IPS-20b (cell line): ENCODE data around the gene CLGN.
"Not testable (repeated sequence)": the region's sequence is repeated elsewhere in the genome, so short reads cannot be mapped to it uniquely, and the experiment has no call there.

Source experiments
- H3K27ac ChIP-seq: one replicate; pipeline ENCODE4 v1.5.1; 2013; ENCODE audit warnings: low read length
- H3K27me3 ChIP-seq: 2 replicates; pipeline ENCODE4 v1.6.1; 2013; ENCODE audit warnings: mild to moderate bottlenecking, low read length, inconsistent platforms; ENCODE audit not compliant: insufficient read depth
- H3K36me3 ChIP-seq: 2 replicates; pipeline ENCODE4 v1.6.1; 2013; ENCODE audit warnings: low read depth, mild to moderate bottlenecking, inconsistent platforms, low read length, moderate library complexity; ENCODE audit not compliant: insufficient read depth
- H3K4me1 ChIP-seq: 2 replicates; pipeline ENCODE4 v1.6.1; 2013; ENCODE audit warnings: mild to moderate bottlenecking, control low read depth, inconsistent platforms, low read length, moderate library complexity; ENCODE audit not compliant: insufficient read depth
- H3K4me3 ChIP-seq: 2 replicates; pipeline ENCODE4 v1.5.1; 2013; ENCODE audit warnings: mild to moderate bottlenecking, low read length, inconsistent platforms
- H3K9ac ChIP-seq: 2 replicates; pipeline ENCODE4 v1.6.1; 2013; ENCODE audit warnings: low read depth, mild to moderate bottlenecking, inconsistent platforms, low read length, moderate library complexity
- H3K9me3 ChIP-seq: 2 replicates; pipeline ENCODE4 v1.6.1; 2013; ENCODE audit warnings: mild to moderate bottlenecking, low read depth, low read length, inconsistent platforms; ENCODE audit not compliant: insufficient read depth

The CLGN gene

DNA sequence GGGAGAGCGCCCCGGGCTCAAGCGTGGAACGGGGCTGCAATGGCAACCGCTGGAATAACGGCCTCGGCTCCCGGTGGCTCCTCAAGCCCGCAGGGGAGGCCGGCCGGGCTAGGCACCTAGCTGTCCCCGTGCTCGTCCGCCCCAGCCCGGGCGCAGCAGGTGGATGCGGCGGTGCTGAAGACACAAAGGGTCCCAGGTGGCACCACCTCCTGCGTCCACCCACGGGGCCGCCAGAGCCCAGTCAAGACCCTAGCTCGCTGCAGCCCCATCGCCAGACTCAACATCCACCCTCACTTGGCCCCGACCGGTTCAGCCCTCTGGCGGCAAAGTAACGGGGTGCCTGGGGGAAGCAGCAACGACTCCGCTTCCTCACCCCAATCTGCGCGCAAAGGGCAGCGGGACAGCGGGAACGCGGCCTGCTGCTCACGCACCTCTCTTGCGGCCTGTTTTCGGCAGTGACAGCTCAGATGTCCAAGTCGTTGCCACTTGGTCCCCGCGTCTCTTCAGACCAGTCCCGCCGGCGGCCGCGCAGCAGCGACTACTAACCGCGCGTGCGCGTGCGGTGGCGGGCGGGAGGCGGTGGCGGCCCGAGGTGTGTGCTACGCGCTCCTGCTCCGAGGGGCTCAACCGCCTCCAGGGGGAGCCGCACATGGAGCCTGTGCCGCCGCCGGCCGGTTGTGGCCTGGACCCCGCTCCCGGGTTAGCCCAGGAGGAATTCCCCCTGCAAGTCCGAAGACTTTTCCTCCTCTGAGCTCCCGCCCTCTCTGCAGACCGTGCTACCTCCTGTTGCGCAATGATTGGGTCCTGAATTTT lies at the start of gene CLGN:
TSS of gene CLGN (minus strand) at position 543 of the 813 bp plus-strand sequence. CDS start 14,570 bp downstream, outside the sequence.
- H3K27ac ChIP-seq, result no peak within 1 kb of the TSS
- no peaks in the 10 kb centered on the region for H3K36me3 ChIP-seq
- no peaks in the 10 kb centered on the region for H3K9me3 ChIP-seq
- H3K4me3 ChIP-seq, result peak within 1 kb of the TSS; percentile 80
- no peaks in the 10 kb centered on the region for H3K4me1 ChIP-seq
- H3K27me3 ChIP-seq, result peaks cover 23% of the 10 kb centered on the region
- peak within 1 kb of the TSS; percentile 73 for H3K9ac ChIP-seq

GRCh38 chr4:140472156-140472555 lies 44.7 kb upstream of the CLGN start:
- Histone ChIP-seq H3K4me1 (no peaks in the 10 kb centered on the region), H3K36me3 (no peaks in the 10 kb centered on the region), H3K4me3 (no peak overlapping the region), H3K27ac (no peak overlapping the region), H3K27me3 (no peaks in the 10 kb centered on the region), H3K9ac (no peak overlapping the region), H3K9me3 (no peaks in the 10 kb centered on the region)

DNA sequence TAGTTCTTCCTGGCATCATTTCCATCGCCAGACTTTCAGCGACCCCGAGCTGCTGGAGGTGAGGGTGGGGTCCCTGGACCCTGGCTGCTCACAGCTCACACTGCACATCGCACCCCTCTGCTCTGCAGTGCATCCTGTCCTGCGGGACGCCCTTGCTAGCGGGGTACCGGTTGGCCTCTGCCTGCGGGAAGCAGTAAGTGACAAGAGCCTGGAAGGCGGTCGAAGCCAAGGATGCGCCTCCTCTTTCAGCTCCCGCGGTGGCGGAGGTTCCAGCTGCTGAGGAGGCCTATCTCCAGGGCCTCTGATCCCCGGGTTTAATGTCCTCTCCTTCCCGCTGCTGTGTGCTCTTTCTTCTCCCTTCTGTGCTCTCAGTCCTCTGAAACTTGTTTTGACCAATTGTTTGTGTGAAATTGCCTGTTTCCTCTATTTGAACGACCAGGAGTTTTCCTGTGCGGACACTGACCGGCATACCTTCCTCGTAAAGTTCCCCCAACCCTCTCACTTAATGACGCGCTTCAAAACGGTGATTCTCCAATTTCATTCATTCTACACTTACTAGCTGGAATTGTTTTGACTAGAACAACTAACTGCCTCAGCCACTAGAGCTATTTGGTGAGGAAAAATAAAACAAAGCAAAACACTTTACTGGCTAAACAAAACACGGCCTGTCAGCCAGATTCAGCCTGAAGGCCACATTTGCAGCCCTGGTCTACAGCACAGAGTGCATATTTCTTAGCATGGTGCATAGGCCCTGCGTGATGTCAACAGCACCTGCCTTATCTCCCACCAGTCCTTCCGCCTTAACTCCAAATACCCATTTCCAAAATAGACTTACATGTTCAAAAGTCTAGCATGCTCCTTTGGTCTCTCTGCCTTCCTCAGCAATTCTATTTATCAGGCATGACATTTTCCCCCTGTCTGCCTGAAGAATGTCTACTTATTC lies 42.6 kb upstream of the CLGN start:
- Histone ChIP-seq H3K4me1 (no peaks in the 10 kb centered on the region), H3K36me3 (no peaks in the 10 kb centered on the region), H3K27me3 (no peaks in the 10 kb centered on the region), H3K9ac (no peak overlapping the region), H3K4me3 (no peak overlapping the region), H3K9me3 (no peaks in the 10 kb centered on the region), H3K27ac (no peak overlapping the region)

DNA sequence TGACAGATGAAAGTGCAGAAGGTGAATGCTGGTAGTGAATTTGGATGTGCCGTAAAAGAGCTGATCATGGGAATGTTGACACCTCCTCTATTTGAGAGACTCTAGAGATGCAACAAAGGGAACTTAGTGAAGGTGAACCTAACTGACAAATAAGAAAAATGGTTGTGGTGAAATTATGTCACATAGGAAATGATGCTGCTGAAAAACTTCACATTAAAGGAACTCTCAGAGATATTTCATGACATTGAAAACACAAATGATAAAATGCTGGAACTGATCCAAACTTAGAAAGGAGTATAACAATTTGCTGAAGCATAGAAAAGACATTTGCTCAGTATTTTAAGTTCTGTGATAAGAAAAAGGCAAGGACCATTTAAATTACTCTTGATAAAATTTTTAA lies 38.7 kb upstream of the CLGN start:
- H3K27me3 ChIP-seq, result no peaks in the 10 kb centered on the region
- no peaks in the 10 kb centered on the region for H3K36me3 ChIP-seq
- no peaks in the 10 kb centered on the region for H3K4me1 ChIP-seq
- no peaks in the 10 kb centered on the region for H3K9me3 ChIP-seq
- no peak overlapping the region for H3K4me3 ChIP-seq
- H3K9ac ChIP-seq, result no peak overlapping the region
- no peak overlapping the region for H3K27ac ChIP-seq

DNA sequence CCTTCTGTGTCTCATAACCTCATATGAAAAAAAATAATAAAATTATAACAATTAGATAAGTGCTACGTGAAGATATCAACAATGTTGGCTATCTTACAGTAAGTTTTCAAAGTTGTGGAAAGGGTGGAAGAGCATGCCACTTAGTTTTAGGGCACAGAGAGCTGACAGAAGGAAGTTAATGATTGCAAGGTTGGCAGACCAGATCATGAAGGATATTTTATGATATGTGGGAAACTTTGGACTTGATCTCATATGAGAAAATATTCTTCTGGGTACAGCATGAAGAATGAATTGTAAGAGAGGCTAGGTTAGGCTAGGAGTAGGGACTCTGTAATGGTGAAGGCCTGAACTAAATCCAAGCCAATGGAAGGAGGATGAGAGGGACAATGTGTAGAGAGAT lies 36.2 kb upstream of the CLGN start:
- Histone ChIP-seq H3K27ac (no peak overlapping the region), H3K36me3 (no peaks in the 10 kb centered on the region), H3K4me1 (no peaks in the 10 kb centered on the region), H3K4me3 (no peak overlapping the region), H3K9me3 (no peaks in the 10 kb centered on the region), H3K27me3 (no peaks in the 10 kb centered on the region), H3K9ac (no peak overlapping the region)

DNA sequence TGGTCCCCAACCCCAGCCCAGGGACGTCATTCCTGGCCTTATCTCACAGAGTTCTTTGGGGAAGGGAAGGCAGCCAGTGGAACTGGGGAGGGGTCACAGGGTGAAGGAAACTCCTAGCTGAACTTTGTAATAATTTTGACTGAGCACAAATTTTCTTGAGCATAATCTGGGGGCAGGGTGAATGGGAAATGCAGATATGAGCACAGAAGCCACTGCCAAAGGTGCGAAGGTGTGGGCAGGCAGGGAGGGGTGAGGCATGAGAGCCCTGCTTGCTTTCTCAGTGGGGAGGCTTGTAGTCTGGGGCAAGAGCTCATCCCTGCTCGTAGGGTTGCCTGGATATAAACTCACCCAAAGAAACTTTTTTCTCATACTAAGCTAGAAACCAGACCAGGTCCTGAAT lies 35.7 kb upstream of the CLGN start:
- no peaks in the 10 kb centered on the region; the same call in 1 of the 2 replicates for H3K27me3 ChIP-seq
- no peak overlapping the region for H3K9ac ChIP-seq
- H3K27ac ChIP-seq, result no peak overlapping the region
- no peaks in the 10 kb centered on the region for H3K4me1 ChIP-seq
- no peaks in the 10 kb centered on the region for H3K36me3 ChIP-seq
- H3K9me3 ChIP-seq, result no peaks in the 10 kb centered on the region
- no peak overlapping the region for H3K4me3 ChIP-seq

GRCh38 chr4:140450352-140450751 lies 22.9 kb upstream of the CLGN start:
- no peak overlapping the region for H3K27ac ChIP-seq
- no peaks in the 10 kb centered on the region for H3K27me3 ChIP-seq
- no peaks in the 10 kb centered on the region for H3K36me3 ChIP-seq
- H3K9ac ChIP-seq, result no peak overlapping the region
- no peak overlapping the region for H3K4me3 ChIP-seq
- H3K9me3 ChIP-seq, result no peaks in the 10 kb centered on the region
- H3K4me1 ChIP-seq, result no peaks in the 10 kb centered on the region

GRCh38 chr4:140448830-140449229 lies 21.4 kb upstream of the CLGN start:
- H3K4me1 ChIP-seq, result no peaks in the 10 kb centered on the region
- H3K4me3 ChIP-seq, result no peak overlapping the region
- no peaks in the 10 kb centered on the region for H3K36me3 ChIP-seq
- H3K27ac ChIP-seq, result no peak overlapping the region
- H3K9ac ChIP-seq, result no peak overlapping the region
- no peaks in the 10 kb centered on the region for H3K9me3 ChIP-seq
- no peaks in the 10 kb centered on the region for H3K27me3 ChIP-seq

DNA sequence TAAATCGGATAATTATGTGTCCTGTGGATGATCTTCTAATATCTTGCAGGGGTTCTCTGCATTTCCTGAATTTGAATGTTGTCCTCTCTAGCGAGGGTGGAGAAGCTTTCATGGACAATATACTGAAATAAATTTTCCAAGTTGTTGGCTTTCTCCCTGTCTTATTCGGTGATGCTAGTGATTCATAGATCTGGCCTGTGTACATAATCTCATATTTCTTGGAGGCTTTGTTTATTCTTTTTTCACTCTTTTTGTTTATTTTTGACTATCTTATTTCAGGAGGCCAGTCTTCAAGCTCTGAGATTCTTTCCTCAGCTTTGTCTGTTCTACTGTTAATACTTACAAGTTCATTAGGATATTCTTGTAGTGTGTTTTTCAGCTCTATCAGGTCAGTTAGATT lies 20.7 kb upstream of the CLGN start:
- Histone ChIP-seq H3K27ac (no peak overlapping the region), H3K9me3 (no peaks in the 10 kb centered on the region), H3K4me3 (no peak overlapping the region), H3K4me1 (no peaks in the 10 kb centered on the region), H3K27me3 (no peaks in the 10 kb centered on the region), H3K36me3 (no peaks in the 10 kb centered on the region), H3K9ac (no peak overlapping the region)

GRCh38 chr4:140444347-140444746 lies 16.9 kb upstream of the CLGN start:
- not testable (repeated sequence) for H3K36me3 ChIP-seq, H3K27me3 ChIP-seq, H3K9me3 ChIP-seq, H3K27ac ChIP-seq, H3K4me3 ChIP-seq, H3K9ac ChIP-seq, H3K4me1 ChIP-seq

DNA sequence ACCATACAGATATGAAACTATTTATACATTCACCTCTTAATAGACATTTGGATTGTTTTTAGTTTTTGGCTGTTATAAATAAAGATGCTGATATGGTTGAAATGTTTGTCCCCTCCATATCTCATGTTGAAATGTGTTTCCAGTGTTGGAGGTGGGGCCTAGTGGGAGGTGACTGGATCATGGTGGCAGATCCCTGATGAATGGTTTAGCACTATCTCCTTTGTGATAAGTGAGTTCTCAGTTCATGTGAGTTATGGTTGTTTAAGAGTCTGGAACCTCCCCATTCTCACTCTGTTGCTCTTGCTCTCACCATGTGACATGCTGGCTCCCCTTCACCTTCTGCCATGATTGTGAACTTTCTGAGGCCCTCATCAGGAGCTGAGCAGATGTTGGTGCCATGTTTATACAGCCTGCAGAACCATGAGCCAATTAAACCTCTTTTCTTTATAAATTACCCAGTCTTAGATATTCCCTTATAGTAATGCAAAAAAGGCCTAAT lies 12.2 kb upstream of the CLGN start:
- Histone ChIP-seq H3K9ac (no peak overlapping the region), H3K36me3 (no peaks in the 10 kb centered on the region), H3K9me3 (no peaks in the 10 kb centered on the region; the same call in 1 of the 2 replicates), H3K4me3 (no peak overlapping the region), H3K27me3 (no peaks in the 10 kb centered on the region), H3K27ac (no peak overlapping the region), H3K4me1 (no peaks in the 10 kb centered on the region)
